GM20431 (cell line): ENCODE results near the gene SPATA17.
"Not testable (repeated sequence)": the region's sequence is repeated elsewhere in the genome, so short reads cannot be mapped to it uniquely, and the experiment has no call there.

Source experiments
- in situ Hi-C: fragments of 300-500 bp; cut with MseI, MboI; formaldehyde crosslinking; loops from one replicate; pipeline ENCODE4 v1.15.0; 2020; ENCODE audit warnings: low sequenced_read_pairs; ENCODE audit not compliant: unreplicated experiment

SPATA17 gene

GRCh38 chr1:217673387-217673786 is 42.2 kb downstream of the SPATA17 start:
- in situ Hi-C loops = no loop called here

GRCh38 chr1:217674028-217674729 is 43.0 kb downstream of the SPATA17 start:
- in situ Hi-C loops = no loop called here

GRCh38 chr1:217681806-217682205 is 50.7 kb downstream of the SPATA17 start:
- in situ Hi-C loops = no loop called here

- in situ Hi-C loops = no loop called here
Observed at GRCh38 chr1:217687511-217687910, 56.4 kb downstream of the SPATA17 start.

- in situ Hi-C loops = not testable (repeated sequence)
Observed at GRCh38 chr1:217696140-217696539, 65.0 kb downstream of the SPATA17 start.

GRCh38 chr1:217703326-217703725 is 72.2 kb downstream of the SPATA17 start:
- in situ Hi-C loops = no loop called here

GRCh38 chr1:217712925-217713597 is 81.9 kb downstream of the SPATA17 start:
- in situ Hi-C loops = no loop called here

- in situ Hi-C loops = no loop called here
Observed at GRCh38 chr1:217715681-217716080, 84.5 kb downstream of the SPATA17 start.

GRCh38 chr1:217717959-217718358 is 86.8 kb downstream of the SPATA17 start:
- in situ Hi-C loops = no loop called here

GRCh38 chr1:217718873-217719272 is 87.7 kb downstream of the SPATA17 start:
- in situ Hi-C loops = no loop called here

- in situ Hi-C loops = no loop called here
Observed at GRCh38 chr1:217721692-217722091, 90.5 kb downstream of the SPATA17 start.

- in situ Hi-C loops = no loop called here
Observed at GRCh38 chr1:217734973-217735372, 103.8 kb downstream of the SPATA17 start.

GRCh38 chr1:217747156-217747769 is 116.1 kb downstream of the SPATA17 start:
- in situ Hi-C loops = no loop called here

GRCh38 chr1:217769768-217770167 is 138.6 kb downstream of the SPATA17 start:
- in situ Hi-C loops = no loop called here

- in situ Hi-C loops = no loop called here
Observed at GRCh38 chr1:217770918-217771317, 139.8 kb downstream of the SPATA17 start.

- in situ Hi-C loops = no loop called here
Observed at GRCh38 chr1:217776693-217777092, 145.5 kb downstream of the SPATA17 start.

- in situ Hi-C loops = no loop called here
Observed at GRCh38 chr1:217781056-217781455, 149.9 kb downstream of the SPATA17 start.

GRCh38 chr1:217791091-217791490 is 159.9 kb downstream of the SPATA17 start:
- in situ Hi-C loops = no loop called here

GRCh38 chr1:217805792-217806191 is 174.6 kb downstream of the SPATA17 start:
- in situ Hi-C loops = no loop called here

- in situ Hi-C loops = no loop called here
Observed at GRCh38 chr1:217812175-217812574, 181.0 kb downstream of the SPATA17 start.

- in situ Hi-C loops = no loop called here
Observed at GRCh38 chr1:217813031-217813430, 181.9 kb downstream of the SPATA17 start.
